Loucy (cell line): ENCODE results near the gene EFNA5.

Experiments
- EZH2phosphoT487 ChIP-seq: fragments of 200-600 bp; IDR thresholded peaks from 2 replicates; pipeline ENCODE4 v1.6.1; 2018; ENCODE audit warnings: antibody characterized with exemption, mild to moderate bottlenecking, moderate library complexity, borderline replicate concordance
- TF ChIP-seq, protein P1 (sequence below): fragments of 200-600 bp; sonication (generic); conservative IDR thresholded peaks from 2 replicates; pipeline ENCODE4 v1.5.1; 2014; ENCODE audit warnings: mild to moderate bottlenecking, antibody characterized with exemption, low read length

DNA sequence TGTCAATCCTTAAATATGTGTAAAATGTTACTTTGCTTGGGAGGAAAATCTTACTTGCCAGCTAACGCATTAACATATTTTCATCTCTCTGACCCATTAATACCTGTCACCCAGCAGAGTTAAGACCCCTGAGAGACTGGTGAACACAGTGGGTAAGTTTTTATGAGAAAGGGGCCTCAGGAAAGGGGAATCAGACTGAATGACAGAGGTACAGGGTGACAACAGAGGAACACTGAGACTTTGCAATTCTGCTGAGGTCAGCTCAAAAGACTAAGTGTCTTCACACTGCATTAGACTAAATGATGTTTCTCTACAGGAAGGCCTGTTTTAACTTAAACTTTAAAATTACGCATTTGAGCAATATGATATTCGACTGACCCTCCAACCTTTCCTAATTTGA lies 223.8 kb downstream of the EFNA5 start:
- TF ChIP-seq, protein P1, sequence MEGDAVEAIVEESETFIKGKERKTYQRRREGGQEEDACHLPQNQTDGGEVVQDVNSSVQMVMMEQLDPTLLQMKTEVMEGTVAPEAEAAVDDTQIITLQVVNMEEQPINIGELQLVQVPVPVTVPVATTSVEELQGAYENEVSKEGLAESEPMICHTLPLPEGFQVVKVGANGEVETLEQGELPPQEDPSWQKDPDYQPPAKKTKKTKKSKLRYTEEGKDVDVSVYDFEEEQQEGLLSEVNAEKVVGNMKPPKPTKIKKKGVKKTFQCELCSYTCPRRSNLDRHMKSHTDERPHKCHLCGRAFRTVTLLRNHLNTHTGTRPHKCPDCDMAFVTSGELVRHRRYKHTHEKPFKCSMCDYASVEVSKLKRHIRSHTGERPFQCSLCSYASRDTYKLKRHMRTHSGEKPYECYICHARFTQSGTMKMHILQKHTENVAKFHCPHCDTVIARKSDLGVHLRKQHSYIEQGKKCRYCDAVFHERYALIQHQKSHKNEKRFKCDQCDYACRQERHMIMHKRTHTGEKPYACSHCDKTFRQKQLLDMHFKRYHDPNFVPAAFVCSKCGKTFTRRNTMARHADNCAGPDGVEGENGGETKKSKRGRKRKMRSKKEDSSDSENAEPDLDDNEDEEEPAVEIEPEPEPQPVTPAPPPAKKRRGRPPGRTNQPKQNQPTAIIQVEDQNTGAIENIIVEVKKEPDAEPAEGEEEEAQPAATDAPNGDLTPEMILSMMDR: no peak
- no peak for TF ChIP-seq EZH2phosphoT487
